GM19023 (cell line): ENCODE measurements around the gene FBXL4.

Experiments used
- ATAC-seq: cut with Tn5 transposase; IDR thresholded peaks from one replicate; pipeline ENCODE4 v1.9.1; 2021; ENCODE audit warnings: mild to moderate bottlenecking, moderate library complexity; ENCODE audit not compliant: unreplicated experiment

Gene FBXL4

DNA sequence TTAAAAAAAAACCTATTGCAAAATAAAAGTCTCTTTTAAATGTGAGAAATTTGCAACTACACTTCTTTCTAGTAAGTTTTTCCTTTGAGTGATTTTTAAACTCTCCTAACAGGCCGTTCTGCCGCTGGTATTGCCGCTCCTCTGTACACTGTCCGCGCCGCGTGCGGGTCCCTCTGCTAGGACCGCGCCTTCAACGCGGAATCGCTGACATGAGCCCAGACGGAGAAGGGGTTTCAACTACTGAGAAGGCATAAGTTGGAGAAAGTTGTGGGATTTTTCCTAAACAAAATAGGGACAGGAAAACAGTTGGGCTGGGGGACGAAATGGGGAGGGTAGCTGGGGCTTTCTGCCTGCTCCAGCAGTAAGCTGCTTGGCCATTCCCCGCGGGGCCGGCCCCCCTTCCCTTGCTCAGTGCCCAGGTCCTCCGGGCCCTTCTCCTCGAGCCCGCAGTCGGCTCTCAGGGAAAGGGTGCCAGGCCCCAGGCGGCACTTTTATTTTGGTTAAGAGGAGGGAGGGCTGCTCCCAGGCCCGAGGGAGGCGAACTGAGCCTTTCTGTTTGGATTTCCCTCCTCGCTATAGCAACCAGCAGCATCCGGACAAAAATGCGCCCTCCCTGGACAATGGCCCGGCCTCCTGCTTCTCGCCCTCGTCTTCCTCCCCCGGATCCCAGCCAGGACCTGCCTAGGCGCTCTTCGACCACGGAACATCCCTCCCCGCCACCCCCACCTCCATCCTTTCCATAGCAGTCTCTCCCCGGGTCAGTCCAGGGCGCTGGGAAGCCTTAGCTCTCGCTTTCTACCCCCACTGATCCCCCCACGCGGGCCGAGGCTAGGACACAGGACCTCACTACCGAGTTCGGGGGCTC lies 120.2 kb downstream of the FBXL4 start:
- no peak for ATAC-seq

DNA sequence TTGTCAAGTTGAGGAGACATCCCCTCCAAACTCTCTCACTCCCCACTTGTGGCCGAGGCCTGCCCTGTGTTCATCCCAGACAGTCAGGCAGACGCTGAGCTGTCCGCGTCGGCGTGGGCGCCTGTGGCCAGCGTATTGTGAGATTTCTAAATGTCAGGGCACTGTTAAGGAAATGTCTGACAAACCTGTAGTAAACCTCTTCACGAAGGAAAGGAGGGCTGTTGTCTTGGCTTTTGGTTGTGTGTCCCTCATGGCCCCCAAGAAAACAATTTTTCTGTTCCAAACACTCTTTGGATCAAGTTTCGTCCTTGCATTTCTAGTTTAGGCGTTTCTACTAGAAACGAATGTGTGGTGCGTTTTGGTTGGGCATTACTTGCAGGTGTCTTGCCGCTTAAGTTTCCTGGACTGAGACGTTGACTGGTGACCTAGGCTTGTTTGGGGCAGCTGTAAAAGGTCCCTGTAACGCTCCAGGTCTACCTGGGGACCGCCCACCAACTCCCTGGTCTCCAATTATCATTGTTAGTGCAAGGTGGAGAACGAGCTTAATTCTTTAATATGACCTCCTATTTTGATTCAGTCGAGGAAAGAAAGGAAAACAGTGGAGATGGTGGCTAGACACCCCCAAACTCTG lies 122.0 kb downstream of the FBXL4 start:
- ATAC-seq = no peak

DNA sequence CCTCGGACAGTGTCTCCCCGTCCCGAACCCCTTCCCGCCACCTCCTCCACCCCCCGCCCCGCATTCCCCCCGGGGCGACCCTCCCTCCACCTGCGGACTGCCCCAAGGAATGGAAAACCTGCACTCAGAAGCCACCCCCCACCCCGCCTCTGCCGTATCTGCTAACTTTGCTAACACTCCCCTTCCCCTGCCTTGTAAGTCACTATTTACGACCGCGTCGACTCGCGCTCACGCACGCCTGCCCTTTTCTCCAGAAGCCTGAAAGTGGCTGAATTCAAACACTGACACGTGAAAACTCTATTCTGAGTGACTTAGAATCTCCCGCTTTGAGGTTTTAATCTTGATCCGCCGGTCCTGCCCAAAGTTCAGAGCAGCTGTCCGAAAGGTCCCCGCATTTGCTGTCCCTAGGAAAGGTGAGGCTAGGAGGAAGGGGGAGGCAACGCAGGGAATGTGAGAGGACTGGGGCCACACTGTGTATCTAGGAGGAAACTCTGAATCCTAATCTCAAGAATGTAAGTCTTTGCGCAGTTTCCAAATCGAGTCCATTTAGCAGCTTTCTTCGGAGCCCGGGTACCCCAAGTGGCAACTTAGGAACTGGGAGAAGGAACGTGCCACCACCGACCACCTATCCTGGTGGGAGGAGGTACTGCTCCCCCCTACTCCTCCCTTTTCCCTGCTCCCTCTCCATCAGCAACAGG lies 122.7 kb downstream of the FBXL4 start:
- no peak for ATAC-seq

DNA sequence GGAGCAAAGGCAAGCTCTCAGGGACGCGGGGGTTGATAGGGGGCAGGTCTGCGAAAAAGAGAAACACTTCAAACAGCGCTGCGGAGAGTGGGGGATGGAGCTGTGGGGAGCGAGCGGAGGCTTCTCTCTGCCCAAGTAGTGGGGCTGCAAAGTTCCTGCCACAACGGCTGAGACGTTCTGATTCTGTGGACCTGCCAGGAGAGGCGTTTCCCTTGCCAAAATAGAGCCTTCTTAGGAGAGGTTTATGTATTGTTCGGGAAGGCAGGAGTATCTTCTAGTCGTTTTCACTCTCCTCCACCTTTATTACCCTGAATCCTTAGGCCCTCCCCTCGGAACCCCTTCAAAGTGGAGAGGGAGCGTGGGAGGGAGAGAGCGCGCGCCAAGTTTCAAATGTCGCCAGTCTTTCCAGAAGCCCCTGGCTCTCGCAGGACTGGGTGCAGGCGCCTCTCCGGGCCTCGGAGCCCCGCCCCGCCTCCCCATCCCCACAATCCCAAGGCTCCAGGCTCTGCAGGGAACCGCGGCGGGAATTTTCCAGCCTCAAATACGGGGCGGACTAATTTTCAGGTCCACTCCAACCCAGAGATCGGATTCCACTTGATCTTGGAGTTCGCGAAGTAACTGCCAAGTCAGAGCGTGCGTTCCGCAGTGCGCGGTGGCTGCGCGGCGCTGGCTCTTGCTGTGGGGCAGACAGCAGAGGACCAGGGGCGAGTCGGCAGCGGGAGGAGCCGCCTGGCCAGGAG lies 123.4 kb downstream of the FBXL4 start:
- ATAC-seq = no peak

DNA sequence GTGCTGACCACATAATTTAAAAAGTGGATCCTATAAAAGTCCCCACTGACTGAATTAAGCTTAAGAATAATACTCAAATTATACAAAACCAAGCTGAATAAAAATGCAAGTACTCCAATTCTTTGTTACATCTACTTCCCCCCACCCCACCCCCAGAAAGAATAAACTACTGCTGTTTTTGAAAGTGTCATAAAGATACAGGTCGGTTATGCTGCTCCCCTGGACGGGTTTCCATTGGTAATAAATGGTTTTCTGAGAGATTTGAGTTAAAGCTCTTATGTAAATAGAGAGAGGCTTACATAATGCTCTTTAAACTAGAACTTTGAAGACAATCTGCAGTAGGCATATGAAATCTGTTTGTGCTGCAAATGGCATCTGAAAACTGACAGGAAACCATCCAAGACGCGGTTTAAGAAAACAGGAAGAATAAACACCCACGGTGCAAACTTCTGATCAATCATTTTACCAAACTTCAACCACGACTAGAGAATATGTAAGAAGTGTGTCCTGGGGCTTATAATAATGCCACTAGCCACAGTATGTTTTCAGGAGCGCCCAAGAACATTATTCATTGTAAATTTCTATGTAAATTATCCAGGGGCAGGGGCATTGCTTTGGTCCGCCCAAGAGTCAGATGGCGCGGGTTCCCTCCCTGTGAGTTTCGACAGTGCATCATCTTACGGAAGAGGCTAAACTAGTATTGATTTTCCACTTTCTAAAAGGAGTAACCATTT lies 124.2 kb downstream of the FBXL4 start:
- no peak for ATAC-seq

DNA sequence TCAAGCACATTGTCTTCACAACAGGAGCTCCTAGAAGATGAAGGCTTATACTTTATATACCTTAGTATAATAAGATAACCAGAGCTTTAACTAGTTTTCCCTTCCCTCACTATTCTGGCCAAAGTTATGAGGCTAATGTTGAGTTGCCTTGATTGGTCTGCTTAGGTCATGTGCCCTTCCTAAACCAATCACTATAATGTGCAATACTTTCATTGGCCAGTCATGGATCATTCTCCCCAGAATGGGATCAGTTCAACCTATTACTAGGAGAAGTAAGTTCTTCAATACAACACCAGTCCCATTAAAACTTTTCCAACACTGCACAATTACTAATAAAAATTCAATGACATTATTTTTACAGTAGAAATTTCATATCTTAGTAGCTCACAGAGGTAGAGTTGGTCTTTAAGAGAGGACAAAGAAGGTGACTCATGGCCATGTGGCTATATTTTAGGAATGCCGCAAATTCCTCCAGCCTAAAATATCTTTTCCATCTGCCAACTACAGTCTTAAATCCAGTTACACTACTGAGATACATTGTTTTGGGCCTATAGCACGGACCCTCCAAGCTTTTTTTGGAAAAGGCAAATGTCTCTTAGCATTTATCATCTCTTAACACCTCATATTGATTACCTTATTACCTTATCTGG lies 125.9 kb downstream of the FBXL4 start:
- ATAC-seq = no peak
